HCT116 (cell line): Measurements from ENCODE around the gene ABCB1.

Source experiments
- CBX3 ChIP-seq: IDR thresholded peaks from 2 replicates; pipeline ENCODE4 v1.6.1; 2012; ENCODE audit warnings: low read depth
- CEBPB ChIP-seq: IDR thresholded peaks from 2 replicates; pipeline ENCODE4 v1.6.1; 2012; ENCODE audit warnings: low read depth
- EZH2phosphoT487 ChIP-seq: fragments of 200-600 bp; IDR thresholded peaks from 2 replicates; pipeline ENCODE4 v1.6.1; 2018; ENCODE audit warnings: antibody characterized with exemption, borderline replicate concordance
- FOSL1 ChIP-seq: IDR thresholded peaks from 2 replicates; pipeline ENCODE4 v1.6.1; 2012; ENCODE audit warnings: low read depth
- JUND ChIP-seq: IDR thresholded peaks from 2 replicates; pipeline ENCODE4 v1.6.1; 2012
- POLR2A ChIP-seq: IDR thresholded peaks from 2 replicates; pipeline ENCODE4 v1.7.0; 2011; ENCODE audit warnings: borderline replicate concordance; ENCODE audit not compliant: insufficient read depth, insufficient read length; ENCODE audit errors: extremely low read depth
- POLR2AphosphoS5 ChIP-seq: IDR thresholded peaks from 2 replicates; pipeline ENCODE4 v1.6.1; 2011; ENCODE audit warnings: mild to moderate bottlenecking, low read depth, low read length, moderate library complexity
- SIN3A ChIP-seq: IDR thresholded peaks from 2 replicates; pipeline ENCODE4 v1.6.1; 2012; ENCODE audit warnings: low read depth
- SP1 ChIP-seq: IDR thresholded peaks from 2 replicates; pipeline ENCODE4 v1.6.1; 2012; ENCODE audit warnings: low read depth
- SRF ChIP-seq: IDR thresholded peaks from 2 replicates; pipeline ENCODE4 v1.6.1; 2012; ENCODE audit warnings: low read depth
- TF ChIP-seq, protein P1 (sequence below), 3 experiments: fragments of 200-600 bp in 1 of 3; sonication (generic) in 1 of 3; IDR thresholded peaks in 2 of 3; conservative IDR thresholded peaks in 1 of 3; 2 replicates each; pipeline ENCODE4 v1.5.1; 2012 to 2017; ENCODE audit warnings: low read depth in 2 of 3, low read length in 2 of 3, antibody characterized with exemption in 1 of 3, borderline replicate concordance in 1 of 3, control low read depth in 1 of 3, mild to moderate bottlenecking in 1 of 3, mixed read lengths in 1 of 3, mixed run types in 1 of 3, moderate library complexity in 1 of 3; ENCODE audit not compliant: insufficient read depth in 1 of 3
- TF ChIP-seq, protein P2 (sequence below): IDR thresholded peaks from 2 replicates; pipeline ENCODE4 v1.6.1; 2012

DNA sequence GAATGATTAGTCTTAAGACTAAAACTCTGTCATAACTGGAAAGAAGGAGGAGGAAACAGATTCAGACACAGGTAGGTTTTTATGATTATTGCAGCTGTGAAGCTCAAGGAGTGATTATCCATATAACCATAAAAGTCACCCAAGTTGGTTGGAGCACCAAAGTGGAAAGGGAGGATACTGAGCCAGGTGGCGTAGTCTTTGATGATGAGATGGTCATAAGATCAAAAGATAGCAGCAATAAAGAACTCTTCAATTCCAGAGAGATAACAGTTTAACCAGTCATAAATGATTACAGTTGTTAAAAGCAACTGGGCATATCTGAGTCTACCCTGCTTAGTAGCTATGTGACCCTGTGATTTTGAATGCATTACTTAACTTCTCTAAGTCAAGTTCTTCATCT, 8.4 kb downstream of the ABCB1 start:
- TF ChIP-seq, protein P1, sequence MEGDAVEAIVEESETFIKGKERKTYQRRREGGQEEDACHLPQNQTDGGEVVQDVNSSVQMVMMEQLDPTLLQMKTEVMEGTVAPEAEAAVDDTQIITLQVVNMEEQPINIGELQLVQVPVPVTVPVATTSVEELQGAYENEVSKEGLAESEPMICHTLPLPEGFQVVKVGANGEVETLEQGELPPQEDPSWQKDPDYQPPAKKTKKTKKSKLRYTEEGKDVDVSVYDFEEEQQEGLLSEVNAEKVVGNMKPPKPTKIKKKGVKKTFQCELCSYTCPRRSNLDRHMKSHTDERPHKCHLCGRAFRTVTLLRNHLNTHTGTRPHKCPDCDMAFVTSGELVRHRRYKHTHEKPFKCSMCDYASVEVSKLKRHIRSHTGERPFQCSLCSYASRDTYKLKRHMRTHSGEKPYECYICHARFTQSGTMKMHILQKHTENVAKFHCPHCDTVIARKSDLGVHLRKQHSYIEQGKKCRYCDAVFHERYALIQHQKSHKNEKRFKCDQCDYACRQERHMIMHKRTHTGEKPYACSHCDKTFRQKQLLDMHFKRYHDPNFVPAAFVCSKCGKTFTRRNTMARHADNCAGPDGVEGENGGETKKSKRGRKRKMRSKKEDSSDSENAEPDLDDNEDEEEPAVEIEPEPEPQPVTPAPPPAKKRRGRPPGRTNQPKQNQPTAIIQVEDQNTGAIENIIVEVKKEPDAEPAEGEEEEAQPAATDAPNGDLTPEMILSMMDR (IDR thresholded peaks at IDR 0.05 in 2 of 3, conservative IDR thresholded peaks at IDR 0.05 in 1 of 3; ENCODE audit: borderline replicate concordance in 1 of 3, insufficient read depth in 1 of 3, low read depth in 2 of 3, low read length in 2 of 3), result no peak
- TF ChIP-seq EZH2phosphoT487 (no peak), FOSL1 (no peak), SP1 (no peak), CEBPB (no peak), JUND (no peak), POLR2AphosphoS5 (no peak), POLR2A (no peak), CBX3 (no peak), SRF (no peak), SIN3A (no peak)
- TF ChIP-seq, protein P2, sequence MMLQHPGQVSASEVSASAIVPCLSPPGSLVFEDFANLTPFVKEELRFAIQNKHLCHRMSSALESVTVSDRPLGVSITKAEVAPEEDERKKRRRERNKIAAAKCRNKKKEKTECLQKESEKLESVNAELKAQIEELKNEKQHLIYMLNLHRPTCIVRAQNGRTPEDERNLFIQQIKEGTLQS, result no peak
